OCI-LY7 (cell line): ENCODE results near the gene FAM3B. TPM values are rescaled to one million over a fixed set of nuclear protein-coding genes. Genes with fewer than 3 reads are reported as not detected.

Experiments
- BruUV-seq: library from RNA; stranded (reverse); fragments of 400-500 nt; replicated peaks from 2 replicates; lab custom pipeline; 2021; lab: Mats Ljungman, UMichigan
- CTCF ChIA-PET: fragments of 300-600 bp; sonication (Branson Sonifier 250); formaldehyde crosslinking; loops from one replicate; lab custom pipeline; 2022; ENCODE audit warnings: antibody characterized with exemption; ENCODE audit not compliant: unreplicated experiment; lab: Charles Lee
- POLR2A ChIA-PET: fragments of 300-600 bp; sonication (Branson Sonifier 250); formaldehyde crosslinking; loops from one replicate; lab custom pipeline; 2022; ENCODE audit warnings: antibody characterized with exemption; lab: Charles Lee
- DNase-seq: peaks from one replicate; pipeline ENCODE4 v3.0.0-alpha.2; 2015; ENCODE audit warnings: low spot score
- H2AFZ ChIP-seq: fragments of 200-600 bp; sonication (generic), shearing (Covaris generic); 2 replicates; pipeline ENCODE4 v1.6.1; 2014; ENCODE audit warnings: mild to moderate bottlenecking, antibody characterized with exemption, low read length, moderate library complexity
- H3K27ac ChIP-seq: fragments of 200-600 bp; sonication (generic); 2 replicates; pipeline ENCODE4 v1.5.1; 2014; ENCODE audit warnings: mixed run types, low read depth, mild to moderate bottlenecking, moderate library complexity, low read length, inconsistent platforms; ENCODE audit not compliant: poor library complexity, severe bottlenecking
- H3K36me3 ChIP-seq: fragments of 200-600 bp; sonication (generic); 2 replicates; pipeline ENCODE4 v1.6.1; 2014; ENCODE audit warnings: mild to moderate bottlenecking, antibody characterized with exemption, low read length, moderate library complexity, mixed read lengths; ENCODE audit not compliant: insufficient read depth
- H3K4me1 ChIP-seq: fragments of 200-600 bp; sonication (generic); 2 replicates; pipeline ENCODE4 v1.5.1; 2014; ENCODE audit warnings: mild to moderate bottlenecking, low read length; ENCODE audit not compliant: insufficient read depth, poor library complexity, severe bottlenecking
- H3K4me2 ChIP-seq: fragments of 200-600 bp; sonication (generic); 2 replicates; pipeline ENCODE4 v1.6.1; 2014; ENCODE audit warnings: mild to moderate bottlenecking, low read length
- H3K4me3 ChIP-seq: fragments of 200-600 bp; sonication (generic); 2 replicates; pipeline ENCODE4 v1.5.1; 2014; ENCODE audit warnings: mild to moderate bottlenecking, low read depth, low read length; ENCODE audit not compliant: poor library complexity, severe bottlenecking
- H3K79me2 ChIP-seq: fragments of 200-600 bp; sonication (generic); 2 replicates; pipeline ENCODE4 v1.6.1; 2016; ENCODE audit warnings: low read depth, mild to moderate bottlenecking, low read length, moderate library complexity, mixed read lengths; ENCODE audit not compliant: insufficient read depth
- H3K9me2 ChIP-seq: fragments of 200-600 bp; sonication (generic); 2 replicates; pipeline ENCODE4 v1.6.1; 2016; ENCODE audit warnings: mild to moderate bottlenecking, low read length, mixed read lengths; ENCODE audit not compliant: insufficient read depth
- H3K9me3 ChIP-seq: fragments of 200-600 bp; sonication (generic); 2 replicates; pipeline ENCODE4 v1.6.1; 2014; ENCODE audit warnings: mild to moderate bottlenecking, mixed run types, low read length, mixed read lengths
- H4K20me1 ChIP-seq: fragments of 200-600 bp; sonication (generic); 2 replicates; pipeline ENCODE4 v1.6.1; 2014; ENCODE audit warnings: mild to moderate bottlenecking, antibody characterized with exemption, low read length, moderate library complexity, mixed read lengths; ENCODE audit not compliant: insufficient read depth
- CTCF ChIP-seq: fragments of 200-600 bp; sonication (generic); conservative IDR thresholded peaks from 2 replicates; pipeline ENCODE4 v1.5.1; 2014; ENCODE audit warnings: mild to moderate bottlenecking, antibody characterized with exemption, low read length, moderate library complexity, mixed read lengths
- EZH2phosphoT487 ChIP-seq: fragments of 200-600 bp; sonication (generic); IDR thresholded peaks from 2 replicates; pipeline ENCODE4 v1.6.1; 2018; ENCODE audit warnings: low read depth, borderline replicate concordance, mild to moderate bottlenecking, mixed run types, antibody characterized with exemption, low read length, moderate library complexity, mixed read lengths
- intact Hi-C: fragments of 100-400 bp; cut with micrococcal nuclease; formaldehyde crosslinking; loops from one replicate; pipeline ENCODE4 v1.10.0; 2022; ENCODE audit not compliant: unreplicated experiment
- total RNA-seq, 2 experiments: library from RNA; depleted of rRNA in 1 of 2; stranded (reverse); fragments of >200 nt in 1 of 2; shearing (Covaris generic) in 1 of 2; gene quantifications; 2 replicates each; pipeline ENCODE4 v1.2.3, GENCODE V29; 2014 to 2022

The FAM3B gene
- total RNA-seq, 2 experiments from 2014 or later, result 0.19 TPM; not detected in 1

DNA sequence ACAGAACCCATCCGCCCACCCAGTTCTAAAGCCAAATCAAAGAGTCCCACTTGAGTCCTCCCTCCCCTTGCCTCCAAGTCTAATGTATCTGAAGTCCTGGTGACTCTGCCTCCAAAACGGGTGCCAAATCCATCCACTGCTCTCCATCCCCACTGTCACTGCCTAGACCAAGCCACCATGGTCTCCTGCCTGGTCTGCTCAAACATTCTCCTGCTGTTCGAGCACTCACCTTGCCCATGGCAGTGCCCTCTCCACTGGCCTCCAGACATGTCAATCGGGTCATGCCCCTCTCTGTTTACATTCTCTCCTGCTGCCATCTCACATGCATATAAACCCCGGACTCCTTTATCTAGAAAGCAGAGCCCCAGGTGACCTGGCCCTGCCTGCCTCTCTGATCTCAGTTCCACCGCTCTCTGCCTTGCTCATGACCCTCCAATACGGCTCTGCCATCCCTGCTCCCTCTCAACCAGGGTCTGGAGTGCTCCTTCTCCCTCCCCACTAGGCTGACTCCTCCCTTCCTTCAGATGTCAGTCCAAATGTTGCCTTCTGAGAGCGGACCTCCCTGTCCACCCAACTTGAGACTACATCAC is 77.4 kb downstream of the FAM3B start:
- no peak overlapping the region for H3K27ac ChIP-seq
- no peaks in the 10 kb centered on the region for H3K4me1 ChIP-seq
- H3K4me3 ChIP-seq, result no peak overlapping the region
- CTCF ChIA-PET, result no interaction called here
- intact Hi-C loops, result no loop called here
- TF ChIP-seq CTCF (no peak), EZH2phosphoT487 (no peak)
- H3K9me2 ChIP-seq, result no peaks in the 10 kb centered on the region
- no peaks in the 10 kb centered on the region for H3K79me2 ChIP-seq
- no TSS peak for BruUV-seq
- H2AFZ ChIP-seq, result no peak overlapping the region
- no peak overlapping the region for H3K4me2 ChIP-seq
- no peak for DNase-seq
- POLR2A ChIA-PET, result no interaction called here
- H4K20me1 ChIP-seq, result no peaks in the 10 kb centered on the region
- no peaks in the 10 kb centered on the region for H3K9me3 ChIP-seq
- H3K36me3 ChIP-seq, result no peaks in the 10 kb centered on the region

- no peak for DNase-seq
- intact Hi-C loops, result no loop called here
- no peaks in the 10 kb centered on the region for H3K9me3 ChIP-seq
- H4K20me1 ChIP-seq, result no peaks in the 10 kb centered on the region
- POLR2A ChIA-PET, result no interaction called here
- no peak overlapping the region for H2AFZ ChIP-seq
- H3K27ac ChIP-seq, result no peak overlapping the region
- no peaks in the 10 kb centered on the region for H3K4me1 ChIP-seq
- CTCF ChIA-PET, result no interaction called here
- H3K79me2 ChIP-seq, result no peaks in the 10 kb centered on the region
- no TSS peak for BruUV-seq
- H3K4me2 ChIP-seq, result no peak overlapping the region
- no peak for TF ChIP-seq CTCF
- no peak for TF ChIP-seq EZH2phosphoT487
- H3K36me3 ChIP-seq, result no peaks in the 10 kb centered on the region
- no peak overlapping the region for H3K4me3 ChIP-seq
- no peaks in the 10 kb centered on the region for H3K9me2 ChIP-seq
Measured at GRCh38 chr21:41396558-41397075, 80.0 kb downstream of the FAM3B start.

GRCh38 chr21:41397471-41397891 is 80.9 kb downstream of the FAM3B start:
- no peaks in the 10 kb centered on the region for H3K9me2 ChIP-seq
- H3K4me3 ChIP-seq, result no peak overlapping the region
- ChIA-PET POLR2A (no interaction called here), CTCF (no interaction called here)
- BruUV-seq, result no TSS peak
- no peaks in the 10 kb centered on the region for H4K20me1 ChIP-seq
- no peak overlapping the region for H3K4me2 ChIP-seq
- no peak overlapping the region for H3K27ac ChIP-seq
- H3K79me2 ChIP-seq, result no peaks in the 10 kb centered on the region
- no peak overlapping the region for H2AFZ ChIP-seq
- H3K9me3 ChIP-seq, result no peaks in the 10 kb centered on the region
- intact Hi-C loops, result no loop called here
- no peak for DNase-seq
- no peaks in the 10 kb centered on the region for H3K4me1 ChIP-seq
- TF ChIP-seq EZH2phosphoT487 (no peak), CTCF (no peak)
- no peaks in the 10 kb centered on the region for H3K36me3 ChIP-seq
